ENCODE measurements around the gene MAP3K10.

DNA sequence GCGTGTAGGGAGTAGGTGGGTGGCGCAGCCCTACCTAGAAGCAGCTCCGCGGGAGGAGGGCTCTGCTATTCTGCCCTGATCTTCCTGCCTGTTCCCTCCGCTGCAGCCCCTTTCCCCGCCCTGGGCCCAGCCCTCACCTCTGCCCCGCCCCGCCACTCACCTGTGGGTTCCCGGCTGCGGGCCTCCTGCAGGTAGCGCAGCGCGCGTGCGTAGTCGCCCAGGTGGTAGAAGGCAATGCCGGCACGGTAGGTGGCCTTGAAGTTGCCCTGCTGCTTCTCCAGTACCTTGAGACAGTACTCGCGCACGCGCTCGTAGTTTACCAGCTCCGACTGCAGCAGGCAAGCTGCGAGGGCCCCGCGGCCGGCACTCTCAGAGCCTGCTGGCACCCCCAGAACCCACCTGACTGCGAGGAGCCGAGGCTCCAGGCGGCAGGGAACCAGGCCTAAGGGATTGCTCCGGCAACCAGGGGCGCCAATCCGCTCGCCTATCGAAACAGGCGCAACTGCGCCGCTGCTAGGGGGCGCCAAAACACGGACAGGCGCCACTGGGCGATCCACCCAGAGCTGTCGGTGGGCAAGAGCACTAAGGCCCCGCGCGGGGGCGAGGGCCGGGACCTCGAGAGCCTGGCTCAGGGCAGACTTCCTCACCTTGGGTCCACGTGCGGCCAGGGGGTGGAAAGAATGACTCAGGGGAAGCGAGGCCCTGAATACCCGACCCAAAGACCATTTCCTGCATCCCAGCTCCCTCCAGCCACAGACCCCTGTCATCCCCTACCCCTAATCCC, 26.0 kb downstream of the MAP3K10 start:
- TF ChIP-seq CTCF (IDR thresholded peaks at IDR 0.05; ENCODE audit: low read length) (peak; percentile 24; the same call in 1 of the 2 replicates), EZH2 (optimal IDR thresholded peaks at IDR 0.05; ENCODE audit: low read depth, low read length) (no peak), EZH2phosphoT487 (IDR thresholded peaks at IDR 0.05; ENCODE audit: low read length) (no peak)

All from MM.1S (cell line).